ENCODE results near the gene TYW3.

TYW3 gene

GRCh38 chr1:74732960-74733603 is at the start of gene TYW3, which contains the start of gene CRYZ:
TYW3 (plus strand) TSS chr1:74733152; CDS start chr1:74733245, 93 bp downstream.
CRYZ (minus strand) TSS chr1:74733050; CDS start chr1:74724821, 8,229 bp downstream.
- peak; percentile 91 for DNase-seq (ENCODE audit: low spot score)

GRCh38 chr1:74683656-74684055 is 49.3 kb upstream of the TYW3 start:
- no peak for DNase-seq (ENCODE audit: low spot score)

- DNase-seq (ENCODE audit: low spot score): no peak
Observed at GRCh38 chr1:74684301-74684700, 48.7 kb upstream of the TYW3 start.

- no peak for DNase-seq (ENCODE audit: low spot score)
Observed at GRCh38 chr1:74686928-74687327, 46.0 kb upstream of the TYW3 start.

GRCh38 chr1:74689621-74690363 is 43.2 kb upstream of the TYW3 start:
- DNase-seq (ENCODE audit: low spot score): peak; percentile 59

- DNase-seq (ENCODE audit: low spot score): no peak
Observed at GRCh38 chr1:74690364-74690696, 42.6 kb upstream of the TYW3 start.

- no peak for DNase-seq (ENCODE audit: low spot score)
Observed at GRCh38 chr1:74690909-74691308, 42.0 kb upstream of the TYW3 start.

GRCh38 chr1:74693473-74693872 is 39.5 kb upstream of the TYW3 start:
- no peak for DNase-seq (ENCODE audit: low spot score)

GRCh38 chr1:74697832-74698231 is 35.1 kb upstream of the TYW3 start:
- no peak for DNase-seq (ENCODE audit: low spot score)

- DNase-seq (ENCODE audit: low spot score): no peak
Observed at GRCh38 chr1:74699331-74699730, 33.6 kb upstream of the TYW3 start.

- DNase-seq (ENCODE audit: low spot score): no peak
Observed at GRCh38 chr1:74703386-74704182, 29.4 kb upstream of the TYW3 start.

- DNase-seq (ENCODE audit: low spot score): no peak
Observed at GRCh38 chr1:74712881-74713280, 20.1 kb upstream of the TYW3 start.

GRCh38 chr1:74713849-74714248 is 19.1 kb upstream of the TYW3 start:
- no peak for DNase-seq (ENCODE audit: low spot score)

- no peak for DNase-seq (ENCODE audit: low spot score)
Observed at GRCh38 chr1:74714429-74715235, 18.3 kb upstream of the TYW3 start.

- no peak for DNase-seq (ENCODE audit: low spot score)
Observed at GRCh38 chr1:74715236-74715502, 17.8 kb upstream of the TYW3 start.

GRCh38 chr1:74715806-74716205 is 17.1 kb upstream of the TYW3 start:
- DNase-seq (ENCODE audit: low spot score): no peak

- DNase-seq (ENCODE audit: low spot score): no peak
Observed at GRCh38 chr1:74716822-74717221, 16.1 kb upstream of the TYW3 start.

- DNase-seq (ENCODE audit: low spot score): no peak
Observed at GRCh38 chr1:74717626-74718025, 15.3 kb upstream of the TYW3 start.

- no peak for DNase-seq (ENCODE audit: low spot score)
Observed at GRCh38 chr1:74726063-74726462, 6.9 kb upstream of the TYW3 start.

GRCh38 chr1:74728736-74729135 is 4.2 kb upstream of the TYW3 start:
- DNase-seq (ENCODE audit: low spot score): no peak

GRCh38 chr1:74729741-74730478 is 3.0 kb upstream of the TYW3 start:
- no peak for DNase-seq (ENCODE audit: low spot score)

All from globus pallidus (tissue), 1 donor.